ENCODE measurements around the gene MID1. TPM values are rescaled to one million over a fixed set of nuclear protein-coding genes. Genes with fewer than 3 reads are reported as not detected.

Gene MID1
- total RNA-seq, 2 donors from 2014 or later: 38.3 to 44.9 TPM

- intact Hi-C loops (cut with DNase I): no loop called here
- Histone ChIP-seq H3K9ac (ENCODE audit: low read depth in 2 of 2, low read length in 2 of 2) (no peak overlapping the region), H3K27me3 (no peaks in the 10 kb centered on the region), H3K4me3 (no peak overlapping the region), H3K4me1 (no peaks in the 10 kb centered on the region), H3K9me3 (no peaks in the 10 kb centered on the region), H3K27ac (no peak overlapping the region), H3K36me3 (no peaks in the 10 kb centered on the region)
- no peak for DNase-seq
- TF ChIP-seq, protein P1, sequence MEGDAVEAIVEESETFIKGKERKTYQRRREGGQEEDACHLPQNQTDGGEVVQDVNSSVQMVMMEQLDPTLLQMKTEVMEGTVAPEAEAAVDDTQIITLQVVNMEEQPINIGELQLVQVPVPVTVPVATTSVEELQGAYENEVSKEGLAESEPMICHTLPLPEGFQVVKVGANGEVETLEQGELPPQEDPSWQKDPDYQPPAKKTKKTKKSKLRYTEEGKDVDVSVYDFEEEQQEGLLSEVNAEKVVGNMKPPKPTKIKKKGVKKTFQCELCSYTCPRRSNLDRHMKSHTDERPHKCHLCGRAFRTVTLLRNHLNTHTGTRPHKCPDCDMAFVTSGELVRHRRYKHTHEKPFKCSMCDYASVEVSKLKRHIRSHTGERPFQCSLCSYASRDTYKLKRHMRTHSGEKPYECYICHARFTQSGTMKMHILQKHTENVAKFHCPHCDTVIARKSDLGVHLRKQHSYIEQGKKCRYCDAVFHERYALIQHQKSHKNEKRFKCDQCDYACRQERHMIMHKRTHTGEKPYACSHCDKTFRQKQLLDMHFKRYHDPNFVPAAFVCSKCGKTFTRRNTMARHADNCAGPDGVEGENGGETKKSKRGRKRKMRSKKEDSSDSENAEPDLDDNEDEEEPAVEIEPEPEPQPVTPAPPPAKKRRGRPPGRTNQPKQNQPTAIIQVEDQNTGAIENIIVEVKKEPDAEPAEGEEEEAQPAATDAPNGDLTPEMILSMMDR (IDR thresholded peaks at IDR 0.05): no peak
Measured at GRCh38 chrX:10433296-10433965, 187.0 kb downstream of the MID1 start.

DNA sequence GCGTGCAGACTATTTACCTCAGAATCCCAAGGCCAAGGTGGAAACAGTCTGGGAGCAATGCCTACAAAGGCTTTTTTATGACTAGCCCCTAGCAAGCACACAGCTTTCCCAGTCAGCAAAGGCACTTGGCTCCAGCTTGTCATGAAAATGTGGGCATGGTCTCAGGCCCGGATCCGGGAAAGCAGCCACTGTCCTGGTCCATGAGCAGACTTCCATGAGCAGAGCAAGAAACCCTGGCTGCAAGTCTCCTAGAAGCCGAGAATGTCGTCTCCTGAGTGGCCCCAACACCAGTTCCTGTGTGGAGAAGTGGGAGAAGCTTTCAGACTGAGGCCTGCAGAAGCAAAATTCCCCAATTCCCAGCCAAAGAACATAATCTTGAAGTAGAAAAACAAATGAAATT lies 190.5 kb downstream of the MID1 start:
- intact Hi-C loops (cut with DNase I): no loop called here
- TF ChIP-seq, protein P1 (IDR thresholded peaks at IDR 0.05): no peak
- Histone ChIP-seq H3K4me3 (no peak overlapping the region), H3K36me3 (no peaks in the 10 kb centered on the region), H3K27ac (no peak overlapping the region), H3K9ac (ENCODE audit: low read depth in 2 of 2, low read length in 2 of 2) (no peak overlapping the region), H3K9me3 (no peaks in the 10 kb centered on the region), H3K27me3 (no peaks in the 10 kb centered on the region), H3K4me1 (no peaks in the 10 kb centered on the region)
- DNase-seq: no peak

- DNase-seq: no peak
- TF ChIP-seq, protein P1 (IDR thresholded peaks at IDR 0.05): no peak
- intact Hi-C loops (cut with DNase I): no loop called here
- Histone ChIP-seq H3K27me3 (no peaks in the 10 kb centered on the region), H3K9ac (ENCODE audit: low read depth in 2 of 2, low read length in 2 of 2) (no peak overlapping the region), H3K4me3 (no peak overlapping the region), H3K36me3 (no peaks in the 10 kb centered on the region), H3K4me1 (no peaks in the 10 kb centered on the region), H3K27ac (no peak overlapping the region), H3K9me3 (no peaks in the 10 kb centered on the region)
Measured at GRCh38 chrX:10427249-10427648, 193.1 kb downstream of the MID1 start.

- DNase-seq: no peak
- TF ChIP-seq, protein P1 (IDR thresholded peaks at IDR 0.05): no peak
- Histone ChIP-seq H3K9ac (ENCODE audit: low read depth in 2 of 2, low read length in 2 of 2) (no peak overlapping the region), H3K4me1 (no peaks in the 10 kb centered on the region), H3K9me3 (no peaks in the 10 kb centered on the region), H3K27me3 (no peaks in the 10 kb centered on the region), H3K36me3 (no peaks in the 10 kb centered on the region), H3K4me3 (no peak overlapping the region), H3K27ac (no peak overlapping the region)
- intact Hi-C loops (cut with DNase I): no loop called here
Measured at GRCh38 chrX:10423716-10424115, 196.7 kb downstream of the MID1 start.

DNA sequence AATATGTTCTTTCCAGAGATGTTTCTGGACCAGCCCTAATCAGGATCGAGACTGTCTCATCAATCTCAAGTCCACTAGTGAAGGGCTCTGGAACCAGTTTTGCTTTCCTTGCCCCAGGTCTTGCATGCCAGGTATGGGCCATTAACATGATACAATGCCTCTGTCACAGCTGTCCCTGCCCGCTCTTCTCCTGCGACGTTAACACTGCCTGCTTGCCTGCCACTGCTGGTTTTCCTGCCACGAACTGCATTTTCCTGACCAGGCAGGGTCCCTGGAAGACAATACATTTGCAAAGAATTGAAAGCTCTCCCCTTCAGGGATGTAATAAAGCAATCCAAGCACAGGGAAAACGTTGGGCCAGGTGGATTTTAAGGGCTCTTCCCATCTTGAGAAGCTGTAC lies 200.3 kb downstream of the MID1 start:
- intact Hi-C loops (cut with DNase I): no loop called here
- Histone ChIP-seq H3K27me3 (no peaks in the 10 kb centered on the region), H3K9me3 (no peaks in the 10 kb centered on the region), H3K9ac (ENCODE audit: low read depth in 2 of 2, low read length in 2 of 2) (no peak overlapping the region), H3K36me3 (no peaks in the 10 kb centered on the region), H3K4me1 (no peaks in the 10 kb centered on the region), H3K27ac (no peak overlapping the region), H3K4me3 (no peak overlapping the region)
- TF ChIP-seq, protein P1 (IDR thresholded peaks at IDR 0.05): no peak
- no peak for DNase-seq

Data from colonic mucosa (tissue), 4 donors.